Measurements from ENCODE around the gene CLASP1.
A peak's percentile ranks its signal among the peaks of the same experiment; 100 is the strongest.
"Not testable (repeated sequence)": the region's sequence is repeated elsewhere in the genome, so short reads cannot be mapped to it uniquely, and the experiment has no call there.

Gene CLASP1

GRCh38 chr2:121505005-121505404 is 144.3 kb downstream of the CLASP1 start:
- DNase-seq (ENCODE audit: low read depth, low spot score): no peak

GRCh38 chr2:121504316-121504715 is 144.9 kb downstream of the CLASP1 start:
- no peak for DNase-seq (ENCODE audit: low read depth, low spot score)

DNA sequence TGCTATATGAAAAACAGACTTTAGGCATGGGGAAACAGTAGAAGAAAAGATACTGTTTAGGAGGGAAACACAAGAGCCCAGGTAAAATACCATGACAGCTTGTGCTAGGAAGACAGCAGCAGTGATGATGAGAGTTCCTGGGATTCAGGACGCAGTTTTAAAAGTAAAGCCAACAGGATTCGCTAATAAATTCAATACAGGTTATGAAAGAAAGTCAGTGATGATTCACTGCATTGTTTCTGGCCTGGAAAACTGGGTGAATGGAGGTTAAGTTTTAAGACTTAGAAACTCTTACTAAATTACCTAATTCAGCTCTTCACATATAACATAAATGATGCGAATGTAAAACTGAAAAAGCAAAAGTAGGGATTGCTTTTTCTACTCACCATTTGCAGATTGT is 146.5 kb downstream of the CLASP1 start:
- DNase-seq (ENCODE audit: low read depth, low spot score): no peak

DNA sequence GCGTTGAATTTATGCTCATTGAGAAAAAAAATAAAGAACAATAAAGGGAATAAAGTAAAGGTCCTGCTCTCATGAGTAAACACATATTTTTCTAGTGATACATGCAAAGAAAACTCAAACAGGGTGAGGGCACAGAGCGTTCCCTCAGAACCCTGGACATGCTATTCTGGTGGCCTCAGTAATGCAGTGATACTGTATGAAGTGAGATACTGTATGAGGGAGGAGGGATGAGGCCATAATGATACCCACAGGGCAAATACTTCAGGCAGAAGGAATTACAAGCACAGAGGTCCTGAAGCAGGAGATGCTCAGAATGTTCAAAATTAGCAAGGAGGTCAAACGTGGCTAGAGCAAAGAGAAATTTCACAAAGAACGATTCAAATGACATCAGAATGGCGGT is 147.0 kb downstream of the CLASP1 start:
- DNase-seq (ENCODE audit: low read depth, low spot score): no peak

DNA sequence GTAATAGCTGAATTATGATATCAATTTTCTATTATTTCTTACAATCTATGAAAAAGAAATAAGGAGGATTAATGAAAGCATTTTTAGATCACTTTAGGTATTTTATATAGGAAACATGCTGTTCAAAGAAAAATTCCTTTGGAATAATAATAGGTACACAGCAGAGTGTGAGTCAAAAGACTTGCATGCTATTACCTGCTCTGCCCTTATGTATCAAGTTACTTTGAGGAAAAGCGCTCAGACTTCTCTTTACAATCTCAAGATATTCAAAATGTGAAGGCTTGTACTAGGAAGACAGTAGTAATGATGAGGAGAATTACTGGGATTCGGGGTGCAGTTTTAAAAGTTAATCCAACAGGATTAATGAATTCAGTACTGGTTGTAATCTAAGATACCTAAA is 147.7 kb downstream of the CLASP1 start:
- DNase-seq (ENCODE audit: low read depth, low spot score): no peak

DNA sequence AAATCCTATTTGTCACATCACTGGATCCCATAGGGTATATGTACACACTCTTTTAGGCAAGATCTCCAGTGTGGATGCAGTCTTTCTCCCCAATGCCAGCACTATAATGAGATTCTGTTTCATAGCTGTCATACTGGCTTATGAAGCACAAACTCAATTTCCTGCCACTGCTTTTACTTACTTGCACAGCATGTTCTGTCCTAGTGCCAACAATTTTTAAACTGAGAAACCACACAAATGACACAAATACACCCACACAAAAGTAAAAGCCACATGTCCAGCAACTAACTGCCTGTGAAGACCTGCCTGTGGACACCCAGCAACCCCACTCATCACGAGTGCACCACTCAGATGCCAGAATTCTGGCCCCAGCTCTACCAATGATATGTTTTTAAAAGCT is 148.2 kb downstream of the CLASP1 start:
- DNase-seq (ENCODE audit: low read depth, low spot score): no peak

DNA sequence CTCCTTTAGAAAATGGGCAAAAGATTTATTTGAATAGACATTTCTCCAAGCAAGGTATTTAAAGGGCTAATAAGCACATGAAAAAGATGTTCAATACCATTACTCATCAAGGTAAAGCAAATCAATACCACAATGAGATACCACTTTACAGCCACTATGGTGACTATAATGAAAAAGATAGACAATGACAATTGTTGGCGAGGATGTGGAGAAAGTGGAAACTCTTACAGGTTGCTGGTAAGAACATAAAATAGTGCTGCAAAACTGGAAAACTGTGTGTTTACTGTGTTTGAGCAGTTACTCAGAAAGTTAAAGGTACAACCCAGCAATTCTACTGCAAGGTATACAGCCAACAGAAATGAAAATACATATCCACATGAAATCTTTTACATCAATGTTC is 150.5 kb downstream of the CLASP1 start:
- no peak for DNase-seq (ENCODE audit: low read depth, low spot score)

DNA sequence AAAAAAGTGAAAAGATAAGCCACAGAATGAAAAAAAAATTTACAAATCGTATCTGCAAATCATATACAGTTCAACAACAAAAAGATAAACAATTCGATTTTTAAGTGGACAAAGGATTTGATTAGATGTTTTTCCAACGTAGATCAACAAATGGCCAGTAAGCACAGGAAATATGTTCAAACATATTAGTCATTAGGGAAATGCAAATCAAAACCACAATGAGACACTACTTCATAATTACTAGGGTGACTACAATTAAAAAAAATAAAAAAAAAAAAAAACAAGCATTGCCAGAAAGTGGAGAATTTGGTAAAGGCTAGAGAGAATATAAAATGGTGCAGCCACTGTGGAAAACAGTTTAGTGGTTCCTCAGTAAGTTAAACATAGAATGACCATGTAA is 156.9 kb downstream of the CLASP1 start:
- no peak for DNase-seq (ENCODE audit: low read depth, low spot score)

DNA sequence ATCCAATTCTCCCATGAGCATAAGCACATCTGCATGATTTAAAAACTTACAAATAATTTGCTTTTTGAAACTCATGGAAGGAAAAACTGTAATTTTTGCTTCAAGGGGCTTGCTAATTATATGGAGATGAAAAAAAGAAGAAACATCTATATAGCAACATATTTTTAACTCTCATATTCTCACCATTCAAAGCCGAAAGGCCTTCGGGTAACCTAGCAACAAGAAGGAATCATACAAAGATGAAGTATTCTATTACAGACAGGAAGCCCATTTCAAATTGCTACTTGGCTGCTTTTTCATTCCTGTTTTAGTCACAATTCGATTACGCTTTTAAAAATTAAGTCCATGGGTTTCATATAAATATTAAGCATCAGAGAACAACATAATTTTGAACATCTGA is 157.7 kb downstream of the CLASP1 start:
- DNase-seq (ENCODE audit: low read depth, low spot score): no peak

GRCh38 chr2:121490584-121491133 is 158.6 kb downstream of the CLASP1 start:
- no peak for DNase-seq (ENCODE audit: low read depth, low spot score)

GRCh38 chr2:121489911-121490583 is 159.2 kb downstream of the CLASP1 start:
- no peak for DNase-seq (ENCODE audit: low read depth, low spot score)

- no peak for DNase-seq (ENCODE audit: low read depth, low spot score)
Observed at GRCh38 chr2:121489284-121489683, 160.0 kb downstream of the CLASP1 start.

DNA sequence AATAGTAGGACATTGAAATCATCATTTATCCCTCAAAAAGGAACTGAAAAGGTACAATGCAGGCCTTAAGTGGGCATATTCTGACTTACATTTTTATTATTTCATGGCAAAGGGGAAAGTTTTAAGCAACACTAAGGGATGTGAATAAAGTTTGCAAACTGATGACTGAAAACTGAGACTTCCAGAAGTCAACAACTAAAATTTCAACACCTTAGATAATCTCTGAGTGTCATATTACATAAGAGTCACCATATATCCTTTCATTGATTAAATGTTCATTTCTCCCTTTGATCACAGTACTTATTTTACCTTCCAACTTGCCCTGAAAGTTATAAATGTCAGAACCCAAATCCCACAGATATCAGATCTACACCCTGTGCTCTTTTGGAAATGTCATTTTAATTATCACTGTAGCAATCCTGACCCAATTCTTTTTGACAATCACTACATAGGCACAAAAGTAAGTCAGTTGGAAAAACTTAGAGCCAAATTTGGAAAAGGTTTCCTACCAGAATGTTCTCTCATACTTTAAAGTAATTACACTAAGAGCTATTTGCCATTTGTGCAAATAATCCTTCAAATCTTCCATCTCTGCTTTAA is 163.0 kb downstream of the CLASP1 start:
- no peak for DNase-seq (ENCODE audit: low read depth, low spot score)

DNA sequence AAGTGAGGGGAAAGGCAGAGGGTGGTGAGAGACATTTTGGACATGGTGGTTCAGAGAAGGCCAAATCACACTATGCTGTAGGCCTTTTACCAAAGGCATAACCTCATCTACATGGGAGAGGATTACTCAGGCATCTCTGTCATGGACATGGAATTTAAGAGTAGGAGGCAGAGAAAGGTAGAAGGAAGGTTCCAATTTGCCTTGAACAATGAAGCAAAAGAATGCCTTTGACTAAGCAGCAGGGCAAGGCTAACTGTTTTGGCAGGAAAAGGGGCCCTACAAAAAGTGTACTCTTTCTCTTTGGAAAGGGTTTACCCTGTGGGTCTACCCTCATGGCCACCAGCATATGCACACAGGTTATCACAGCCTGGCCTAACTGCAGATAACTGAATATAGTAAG is 164.2 kb downstream of the CLASP1 start:
- DNase-seq (ENCODE audit: low read depth, low spot score): no peak

DNA sequence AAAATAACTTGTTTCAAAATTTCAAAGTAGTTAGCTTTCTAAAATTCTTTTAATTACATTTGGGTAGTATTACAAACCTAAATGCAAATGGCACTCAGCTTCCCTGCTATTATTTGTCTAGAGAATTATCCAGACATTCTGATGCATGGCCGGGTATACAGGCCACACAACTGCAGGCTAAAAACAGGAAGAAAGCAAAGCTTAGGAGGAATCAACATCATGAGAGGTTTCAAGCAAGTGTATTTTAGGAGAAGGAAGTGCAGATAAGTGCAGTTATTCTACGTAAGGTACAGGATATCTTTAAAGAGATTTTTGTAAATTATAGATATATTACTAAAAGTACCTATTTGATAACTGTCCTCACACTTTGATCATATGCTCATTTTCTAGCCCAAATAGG is 165.4 kb downstream of the CLASP1 start:
- no peak for DNase-seq (ENCODE audit: low read depth, low spot score)

DNA sequence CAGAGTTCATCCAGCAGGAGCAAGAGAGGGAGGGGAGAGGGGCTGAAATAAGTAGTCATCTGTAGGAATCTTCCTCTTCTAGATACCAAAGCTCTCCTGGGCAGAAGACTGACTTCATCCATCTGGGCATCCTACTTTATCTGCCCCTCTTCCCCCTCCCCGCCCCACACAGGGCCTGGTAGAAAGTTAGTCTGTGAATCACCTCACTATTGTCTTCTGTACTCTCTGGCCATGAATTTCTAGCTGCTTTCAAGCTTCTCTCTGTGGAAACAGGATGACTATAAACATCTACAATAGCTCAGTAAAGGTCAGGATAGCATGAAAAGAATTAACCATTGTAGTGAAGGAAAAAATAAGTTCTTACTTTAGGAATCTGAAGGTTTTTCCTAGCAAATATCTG is 166.2 kb downstream of the CLASP1 start:
- DNase-seq (ENCODE audit: low read depth, low spot score): no peak

DNA sequence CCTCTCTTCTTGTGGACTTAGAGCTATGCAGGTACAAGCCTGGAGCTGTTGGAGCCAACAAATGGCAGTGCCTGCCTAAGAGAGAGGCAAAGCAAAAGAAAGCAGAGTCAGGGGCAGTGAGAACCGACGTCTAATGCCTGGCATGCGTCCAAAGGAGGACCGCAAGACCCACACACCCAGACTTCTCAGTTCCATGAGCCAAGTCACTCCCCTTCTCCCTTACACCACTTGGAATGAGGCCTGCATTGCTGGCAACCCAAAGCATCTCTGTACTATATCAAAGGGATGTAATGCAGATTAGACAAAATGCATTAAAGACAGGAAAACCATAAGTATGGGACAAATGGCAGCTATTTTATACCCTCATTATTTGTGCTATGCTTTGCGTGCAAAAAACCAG is 168.4 kb downstream of the CLASP1 start:
- DNase-seq (ENCODE audit: low read depth, low spot score): peak; percentile 45

DNA sequence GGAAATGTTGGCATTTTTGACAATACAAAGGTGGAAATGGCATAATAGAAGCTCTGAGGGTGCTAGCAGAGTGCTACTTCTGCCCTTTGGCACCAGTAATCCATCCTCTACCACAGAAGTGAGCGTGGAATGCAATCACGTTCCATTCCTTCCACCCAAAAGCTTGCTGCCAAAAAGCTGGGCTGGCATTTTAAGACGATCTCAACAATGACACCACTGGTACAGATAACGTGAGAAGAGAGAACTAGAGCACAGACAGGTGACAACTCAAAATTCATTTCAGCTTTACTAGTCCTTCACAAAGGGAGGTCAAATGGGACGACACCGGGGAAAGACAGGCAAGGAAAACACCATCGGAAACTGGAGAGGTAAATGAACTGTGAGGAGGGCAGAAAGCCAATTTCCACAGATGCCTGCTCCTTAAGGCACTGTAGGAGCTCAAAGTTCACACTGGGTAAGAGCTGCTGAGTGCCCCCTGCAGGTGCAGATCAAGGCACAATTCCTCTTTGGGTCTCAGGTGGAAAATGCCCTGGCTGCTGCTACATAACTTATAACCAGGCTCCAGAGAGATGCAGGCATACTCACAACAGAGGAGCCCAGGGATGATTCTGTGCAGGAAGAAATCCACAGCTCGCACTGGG is 169.3 kb downstream of the CLASP1 start:
- DNase-seq (ENCODE audit: low read depth, low spot score): no peak

DNA sequence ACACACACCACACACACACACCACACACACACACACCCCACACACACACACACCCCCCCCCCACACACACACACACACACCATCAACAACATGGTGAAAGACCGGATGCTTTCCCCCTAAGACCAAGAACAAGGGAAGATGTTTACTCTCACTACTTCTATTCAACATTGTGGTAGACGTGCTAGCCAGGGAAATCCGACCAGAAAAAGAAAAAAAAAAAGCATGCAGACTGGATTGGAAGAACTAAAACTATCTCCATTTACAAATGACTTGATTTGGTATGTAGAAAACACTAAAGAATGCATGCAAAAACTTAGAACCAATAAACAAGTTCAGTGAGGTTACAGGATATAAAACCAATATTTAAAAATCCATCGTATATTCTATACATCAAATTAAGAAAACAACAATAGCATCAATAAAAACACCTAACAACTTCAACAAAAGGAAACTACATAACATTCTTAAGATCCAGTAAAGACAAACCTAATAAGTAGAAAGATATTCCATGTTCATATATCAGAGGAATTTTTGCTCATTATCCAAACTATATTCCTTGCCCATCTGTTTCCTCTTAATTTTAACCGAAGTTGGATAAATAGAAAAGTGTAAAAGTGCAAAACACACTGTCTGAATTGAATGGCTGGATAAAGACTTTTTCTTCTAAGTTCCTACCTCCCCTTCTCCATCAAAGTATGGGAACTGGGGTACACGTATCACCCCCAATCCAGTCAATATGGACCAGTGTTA is 170.1 kb downstream of the CLASP1 start:
- no peak for DNase-seq (ENCODE audit: low read depth, low spot score)

GRCh38 chr2:121478358-121478995 is 170.8 kb downstream of the CLASP1 start:
- not testable (repeated sequence) for DNase-seq (ENCODE audit: low read depth, low spot score)

- no peak for DNase-seq (ENCODE audit: low read depth, low spot score)
Observed at GRCh38 chr2:121476684-121477083, 172.6 kb downstream of the CLASP1 start.

Measured in brain pericyte (primary cell).